WTC11 (cell line): Measurements from ENCODE around the gene PSEN2.

ENCODE experiments used
- AFF4 ChIP-seq: sonication (generic); formaldehyde crosslinking; IDR thresholded peaks from 2 replicates; pipeline ENCODE4 v1.8.1; 2023; ENCODE audit warnings: mild to moderate bottlenecking, missing genetic modification reagents, borderline replicate concordance
- ATF3 ChIP-seq: sonication (generic); formaldehyde crosslinking; conservative IDR thresholded peaks from 2 replicates; pipeline ENCODE4 v1.8.1; 2022; ENCODE audit warnings: mild to moderate bottlenecking, missing genetic modification reagents
- ATF6 ChIP-seq: sonication (generic); formaldehyde crosslinking; IDR thresholded peaks from 2 replicates; pipeline ENCODE4 v1.8.1; 2023; ENCODE audit warnings: mild to moderate bottlenecking, missing genetic modification reagents
- CREB1 ChIP-seq: sonication (generic); formaldehyde crosslinking; IDR thresholded peaks from 2 replicates; pipeline ENCODE4 v1.8.0; 2023; ENCODE audit warnings: mild to moderate bottlenecking, missing genetic modification reagents
- CTCF ChIP-seq: fragments of 200-600 bp; IDR thresholded peaks from 2 replicates; pipeline ENCODE4 v1.8.0; 2022; ENCODE audit warnings: antibody characterized with exemption
- ELF4 ChIP-seq: sonication (generic); formaldehyde crosslinking; IDR thresholded peaks from 2 replicates; pipeline ENCODE4 v1.8.1; 2022; ENCODE audit warnings: low read depth, mild to moderate bottlenecking, moderate library complexity, missing genetic modification reagents
- KAT7 ChIP-seq: sonication (generic); formaldehyde crosslinking; IDR thresholded peaks from 2 replicates; pipeline ENCODE4 v1.8.1; 2023; ENCODE audit warnings: missing genetic modification reagents, mild to moderate bottlenecking, borderline replicate concordance
- MAX ChIP-seq: sonication (generic); formaldehyde crosslinking; IDR thresholded peaks from 2 replicates; pipeline ENCODE4 v1.8.0; 2022; ENCODE audit warnings: mild to moderate bottlenecking, missing genetic modification reagents
- NR2C2 ChIP-seq: sonication (generic); formaldehyde crosslinking; IDR thresholded peaks from 2 replicates; pipeline ENCODE4 v1.8.0; 2022; ENCODE audit warnings: mild to moderate bottlenecking, missing genetic modification reagents
- USF2 ChIP-seq: sonication (generic); formaldehyde crosslinking; IDR thresholded peaks from 2 replicates; pipeline ENCODE4 v1.8.1; 2023; ENCODE audit warnings: mild to moderate bottlenecking, missing genetic modification reagents, moderate library complexity
- ZNF138 ChIP-seq: sonication (generic); formaldehyde crosslinking; conservative IDR thresholded peaks from 2 replicates; pipeline ENCODE4 v1.8.1; 2022; ENCODE audit warnings: mild to moderate bottlenecking, moderate library complexity, missing genetic modification reagents

- no peak for TF ChIP-seq CTCF
- TF ChIP-seq CREB1: no peak
- TF ChIP-seq NR2C2 (CRISPR knock-in tag): no peak
- no peak for TF ChIP-seq ATF6 (CRISPR knock-in tag)
- TF ChIP-seq AFF4 (CRISPR knock-in tag): no peak
- no peak for TF ChIP-seq ELF4
- TF ChIP-seq USF2 (CRISPR knock-in tag): no peak
- no peak for TF ChIP-seq ATF3 (CRISPR knock-in tag)
- no peak for TF ChIP-seq MAX (CRISPR knock-in tag)
- no peak for TF ChIP-seq KAT7 (CRISPR knock-in tag)
- no peak for TF ChIP-seq ZNF138 (CRISPR knock-in tag)
These were observed 38.5 kb downstream of the PSEN2 start for GRCh38 chr1:226908913-226909312.
